ENCODE data around the gene EPX. TPM values are rescaled to one million over a fixed set of nuclear protein-coding genes. Genes with fewer than 3 reads are reported as not detected.

Gene EPX
- total RNA-seq, 2 experiments from 2014 or later, result not detected

GRCh38 chr17:58191241-58191896 lies 1.2 kb upstream of the EPX start:
- H3K27ac Mint-ChIP-seq, result no peak overlapping the region
- H3K4me3 Mint-ChIP-seq, result no peak overlapping the region
- DNase-seq (no peak), ATAC-seq (ENCODE audit: poor library complexity) (no peak)
- H3K4me1 Mint-ChIP-seq (ENCODE audit: low read depth), result no peaks in the 10 kb centered on the region
- intact Hi-C loops (cut with DNase I, micrococcal nuclease), result no loop called here
- Histone ChIP-seq H3K4me1 (ENCODE audit: insufficient read depth, low read length) (no peaks in the 10 kb centered on the region), H3K9me3 (ENCODE audit: control insufficient read depth in 1 of 2, insufficient read depth in 1 of 2, low read length in 2 of 2) (no peaks in the 10 kb centered on the region), H3K36me3 (ENCODE audit: insufficient read depth, low read length) (no peaks in the 10 kb centered on the region), H3K27me3 (ENCODE audit: control insufficient read depth in 1 of 2, insufficient read depth in 2 of 2, low read length in 2 of 2) (peaks cover 5 to 8% of the 10 kb centered on the region in 2 experiments), H3K4me3 (ENCODE audit: low read length) (no peak overlapping the region), H3K27ac (ENCODE audit: low read depth in 1 of 2, low read length in 2 of 2) (no peak overlapping the region)
- ChIA-PET POLR2A (no interaction called here), CTCF (no interaction called here)
- peaks cover 4% of the 10 kb centered on the region for H3K27me3 Mint-ChIP-seq
- no peak for TF ChIP-seq CTCF (IDR thresholded peaks at IDR 0.05)
- H3K9me3 Mint-ChIP-seq, result no peaks in the 10 kb centered on the region
- no peaks in the 10 kb centered on the region for H3K36me3 Mint-ChIP-seq (ENCODE audit: low read depth)

- Histone ChIP-seq H3K9me3 (ENCODE audit: control insufficient read depth in 1 of 2, insufficient read depth in 1 of 2, low read length in 2 of 2) (peaks cover 0 to 4% of the 10 kb centered on the region in 2 experiments), H3K36me3 (ENCODE audit: insufficient read depth, low read length) (no peaks in the 10 kb centered on the region), H3K27me3 (ENCODE audit: control insufficient read depth in 1 of 2, insufficient read depth in 2 of 2, low read length in 2 of 2) (peaks cover 8 to 15% of the 10 kb centered on the region in 2 experiments), H3K27ac (ENCODE audit: low read depth in 1 of 2, low read length in 2 of 2) (no peak overlapping the region), H3K4me3 (ENCODE audit: low read length) (no peak overlapping the region), H3K4me1 (ENCODE audit: insufficient read depth, low read length) (no peaks in the 10 kb centered on the region)
- H3K27ac Mint-ChIP-seq, result no peak overlapping the region
- no peak for ATAC-seq (ENCODE audit: poor library complexity)
- no peaks in the 10 kb centered on the region for H3K9me3 Mint-ChIP-seq
- intact Hi-C loops (cut with DNase I, micrococcal nuclease), result no loop called here
- H3K27me3 Mint-ChIP-seq, result peaks cover 18% of the 10 kb centered on the region
- CTCF ChIA-PET, result no interaction called here
- no peak overlapping the region for H3K4me3 Mint-ChIP-seq
- POLR2A ChIA-PET, result no interaction called here
- TF ChIP-seq CTCF (IDR thresholded peaks at IDR 0.05), result no peak
- H3K4me1 Mint-ChIP-seq (ENCODE audit: low read depth), result no peaks in the 10 kb centered on the region
- DNase-seq, result no peak
- no peaks in the 10 kb centered on the region for H3K36me3 Mint-ChIP-seq (ENCODE audit: low read depth)
Measured at GRCh38 chr17:58193641-58194255, 1.2 kb downstream of the EPX start.

- no peak for TF ChIP-seq CTCF (IDR thresholded peaks at IDR 0.05)
- H3K9me3 ChIP-seq (ENCODE audit: control insufficient read depth in 1 of 2, insufficient read depth in 1 of 2, low read length in 2 of 2), result peaks cover 0 to 4% of the 10 kb centered on the region in 2 experiments
- no peak overlapping the region for H3K4me3 ChIP-seq (ENCODE audit: low read length)
- H3K27me3 ChIP-seq (ENCODE audit: control insufficient read depth in 1 of 2, insufficient read depth in 2 of 2, low read length in 2 of 2), result peaks cover 0 to 15% of the 10 kb centered on the region in 2 experiments
- POLR2A ChIA-PET, result no interaction called here
- H3K27ac ChIP-seq (ENCODE audit: low read depth in 1 of 2, low read length in 2 of 2), result no peak overlapping the region
- no peaks in the 10 kb centered on the region for H3K36me3 Mint-ChIP-seq (ENCODE audit: low read depth)
- CTCF ChIA-PET, result no interaction called here
- peaks cover 23% of the 10 kb centered on the region for H3K27me3 Mint-ChIP-seq
- ATAC-seq (ENCODE audit: poor library complexity) (no peak), DNase-seq (no peak)
- no peaks in the 10 kb centered on the region for H3K9me3 Mint-ChIP-seq
- H3K4me3 Mint-ChIP-seq, result no peak overlapping the region
- H3K4me1 ChIP-seq (ENCODE audit: insufficient read depth, low read length), result peaks cover 5% of the 10 kb centered on the region
- intact Hi-C loops (cut with DNase I, micrococcal nuclease), result no loop called here
- H3K27ac Mint-ChIP-seq, result no peak overlapping the region
- H3K36me3 ChIP-seq (ENCODE audit: insufficient read depth, low read length), result no peaks in the 10 kb centered on the region
- peaks cover 4% of the 10 kb centered on the region for H3K4me1 Mint-ChIP-seq (ENCODE audit: low read depth)
Measured at GRCh38 chr17:58195518-58196123, 3.1 kb downstream of the EPX start.
